RCC 7860 (cell line): Measurements from ENCODE around the gene ANKRD60.

Source experiments
- DNase-seq: peaks from one replicate; pipeline ENCODE4 v3.0.0-alpha.2; 2015; ENCODE audit warnings: low spot score
- FAIRE-seq: peaks from 2 replicates; lab custom pipeline; 2012; peaks lifted over from hg19 to GRCh38; lab: Jason Lieb, UNC

The ANKRD60 gene, protein sequence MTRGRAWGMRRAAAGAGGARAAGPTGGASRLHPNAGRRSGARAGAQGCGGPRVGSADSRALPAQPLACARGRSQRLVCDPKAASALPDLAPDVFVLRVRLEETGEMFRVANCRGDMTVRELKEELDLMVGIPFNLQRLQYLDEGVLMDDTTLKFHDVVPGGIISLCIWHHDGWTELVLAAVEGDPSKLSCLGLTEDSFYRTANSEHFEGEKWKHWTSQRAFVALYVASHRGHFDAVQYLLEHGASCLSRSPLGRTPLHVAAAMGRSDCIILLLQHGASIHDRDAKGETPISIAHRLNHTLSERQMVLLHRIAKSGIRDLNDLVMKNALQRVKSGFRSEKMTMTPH

DNA sequence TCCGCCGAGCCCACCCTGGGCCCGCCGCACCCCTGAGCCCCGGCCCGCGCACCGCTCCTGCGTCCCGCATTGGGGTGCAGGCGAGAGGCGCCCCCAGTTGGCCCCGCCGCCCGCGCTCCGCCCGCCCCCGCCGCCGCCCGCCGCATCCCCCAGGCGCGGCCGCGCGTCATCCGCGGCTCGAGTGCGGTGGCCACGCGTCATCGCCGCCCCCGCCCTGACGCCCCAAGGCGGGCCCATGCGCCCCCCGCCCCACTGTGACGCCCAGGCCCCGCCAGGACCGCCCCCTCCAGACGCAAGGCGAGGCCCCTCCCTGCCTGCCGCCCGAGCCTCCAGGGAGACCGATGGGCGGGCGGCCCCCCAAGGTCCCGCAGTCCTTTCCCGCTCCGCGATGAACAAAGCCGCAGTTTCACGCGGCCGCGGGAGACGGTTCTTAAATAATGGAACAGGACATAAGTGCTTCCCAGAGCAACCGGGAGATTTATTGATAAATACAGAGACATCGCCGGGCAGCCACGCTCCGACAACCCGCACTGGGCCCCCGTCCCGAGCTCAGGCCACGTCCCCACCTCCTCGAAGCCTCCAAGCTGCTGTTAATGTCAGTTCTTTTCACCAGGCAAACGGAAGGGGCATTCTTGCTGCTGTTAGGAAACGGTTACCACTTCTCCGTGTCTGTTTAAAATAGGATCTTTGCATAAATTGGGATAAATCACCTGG, at the start of gene ANKRD60:
ANKRD60 (minus strand) TSS at position 170 of the 714 bp plus-strand sequence; CDS start at position 170, 0 bp downstream.
- FAIRE-seq = no peak

DNA sequence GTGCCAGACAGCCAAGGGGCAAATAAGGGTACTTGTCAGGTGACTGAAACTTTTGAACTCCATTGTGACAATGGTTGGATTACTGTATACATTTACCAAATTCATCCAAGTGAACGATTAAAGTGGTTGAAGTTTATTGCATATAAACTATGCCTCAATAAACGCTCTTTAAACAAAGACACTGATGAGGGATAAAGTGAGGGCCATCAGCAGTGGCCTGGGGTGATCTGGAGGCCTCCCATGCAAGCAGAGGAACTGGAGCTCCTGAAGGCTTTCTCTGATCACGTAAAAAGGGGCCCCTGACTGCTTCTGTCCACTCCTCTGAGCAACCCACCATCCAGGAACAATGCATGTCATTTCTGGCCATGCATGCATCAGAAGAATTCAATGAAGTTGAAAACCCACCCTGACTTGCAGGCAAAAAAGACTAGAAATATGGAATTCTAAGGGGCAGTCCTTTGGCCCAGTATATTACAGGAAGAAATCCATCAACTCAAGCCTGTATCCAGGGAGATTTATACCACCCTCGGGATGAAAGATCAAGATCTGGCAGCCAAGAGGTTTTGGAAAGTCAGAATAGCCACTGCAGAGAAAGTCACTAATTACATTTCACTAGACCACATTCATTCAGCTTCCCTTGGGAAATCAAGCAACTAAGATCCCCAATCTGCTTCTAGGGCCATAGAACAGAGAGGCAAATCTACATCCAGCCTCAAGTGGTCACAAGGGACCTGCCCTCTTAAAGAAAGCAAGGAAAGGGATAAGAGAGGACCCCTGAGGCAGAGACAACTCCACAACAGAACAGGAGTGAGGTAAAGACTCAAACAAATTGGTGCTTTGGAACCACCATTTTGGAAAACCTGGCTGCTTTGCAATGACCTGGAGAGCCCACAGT, 49.4 kb upstream of the ANKRD60 start:
- DNase-seq (no peak), FAIRE-seq (no peak)

More for the DNA sequence above, at the start of gene ANKRD60:
- DNase-seq = no peak

DNA sequence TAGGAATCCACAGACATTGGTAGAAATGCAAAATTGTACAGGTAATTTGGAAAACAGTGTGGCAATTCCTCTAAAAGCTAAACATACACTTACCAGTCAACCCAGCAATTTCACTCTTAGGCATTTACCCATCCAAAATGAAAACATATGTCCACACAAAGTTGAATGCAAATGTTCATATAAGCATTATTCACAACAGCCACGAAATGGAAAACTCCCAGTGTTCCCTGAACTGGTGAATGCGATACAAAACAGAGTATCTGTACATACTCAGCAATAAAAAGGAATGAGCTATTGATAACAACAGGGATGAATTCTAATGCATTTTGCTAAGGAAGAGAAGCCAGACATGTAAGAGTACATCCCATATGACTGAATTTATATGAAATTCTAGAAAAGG, 48.7 kb upstream of the ANKRD60 start:
- FAIRE-seq (no peak), DNase-seq (no peak)

DNA sequence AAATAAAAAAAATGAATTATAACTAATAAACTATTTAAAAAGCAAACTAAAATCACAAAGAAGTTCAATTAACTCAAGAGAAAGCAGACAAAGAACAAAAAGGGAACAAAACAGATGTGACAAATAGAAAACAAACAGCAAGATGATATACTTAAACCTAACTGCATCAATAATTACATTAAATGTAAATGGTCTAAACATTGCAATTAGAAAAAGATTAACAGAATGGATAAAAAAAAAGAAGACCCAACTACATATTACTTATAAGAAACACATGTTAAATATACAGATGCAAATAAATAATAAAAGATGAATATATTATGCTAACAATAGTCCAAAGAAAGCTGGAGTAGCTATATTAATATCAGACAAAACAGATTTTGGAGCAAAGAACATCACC, 45.9 kb upstream of the ANKRD60 start:
- no peak for DNase-seq
- peak; percentile 18 for FAIRE-seq

DNA sequence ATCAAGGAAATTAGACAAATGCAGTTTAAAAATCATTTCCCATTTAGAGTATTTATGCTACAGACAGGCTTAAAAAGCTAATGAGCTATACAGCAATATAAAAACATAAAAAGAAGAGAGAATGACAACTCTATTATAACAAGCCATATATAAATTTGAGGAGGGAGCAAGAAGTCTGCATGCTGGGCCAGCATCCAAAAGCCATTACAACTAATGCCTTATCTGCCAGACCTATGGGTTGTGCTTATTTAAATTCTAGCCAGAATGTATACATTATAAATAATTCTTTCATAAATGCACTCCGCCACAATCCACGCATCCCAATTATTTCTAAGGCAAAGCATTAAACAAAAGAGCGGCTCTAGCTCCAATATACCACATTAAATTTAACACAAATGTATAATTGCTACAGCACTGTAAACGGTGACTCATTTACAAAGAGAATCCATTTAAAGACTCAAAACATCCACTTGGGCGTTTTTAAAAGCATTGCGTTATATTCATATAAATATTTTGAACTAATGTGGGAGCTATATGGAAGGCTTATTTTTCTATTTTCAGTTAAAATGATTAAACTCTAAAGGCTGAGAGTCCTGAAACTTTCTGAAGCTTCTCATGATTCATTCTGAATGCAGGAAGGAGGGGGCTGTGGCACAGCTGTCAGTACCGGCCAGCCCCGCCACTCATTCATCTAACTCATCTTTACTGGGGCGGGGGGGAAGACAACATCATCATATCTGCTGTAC, 43.3 kb upstream of the ANKRD60 start:
- FAIRE-seq (no peak), DNase-seq (no peak)

DNA sequence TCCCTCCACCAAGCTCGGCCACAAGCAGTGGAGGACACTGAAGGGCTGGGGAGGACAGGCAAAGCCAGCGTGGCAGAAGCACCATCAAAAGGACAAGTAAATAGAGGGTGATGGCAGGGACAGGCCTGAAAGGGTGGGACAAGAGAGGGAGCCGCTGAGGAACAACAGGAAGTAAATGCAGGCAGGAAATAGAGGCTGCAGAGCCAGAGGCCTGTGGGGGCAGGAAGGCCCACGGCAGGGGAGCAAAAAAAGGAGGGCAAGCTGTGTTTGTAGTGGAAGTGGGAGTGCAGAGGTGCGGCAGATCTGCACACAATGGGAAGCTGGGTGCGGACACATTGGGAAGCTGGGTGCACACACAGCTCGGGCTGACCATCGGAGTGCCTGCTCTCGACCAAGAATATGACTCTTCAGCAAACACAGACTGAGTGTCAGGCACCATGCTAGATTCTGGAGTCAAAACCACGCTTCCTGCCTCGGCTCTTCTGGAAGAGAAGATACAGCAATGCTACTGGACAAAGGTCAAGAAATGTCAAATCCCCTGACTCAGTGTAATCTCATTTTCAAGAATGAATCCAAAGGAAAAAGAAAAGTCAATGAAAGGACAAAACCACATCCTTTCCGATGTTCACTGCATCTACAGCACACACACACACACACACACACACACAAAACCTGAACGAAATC, 40.6 kb upstream of the ANKRD60 start:
- peak; percentile 84 for DNase-seq
- peak; percentile 85 for FAIRE-seq

DNA sequence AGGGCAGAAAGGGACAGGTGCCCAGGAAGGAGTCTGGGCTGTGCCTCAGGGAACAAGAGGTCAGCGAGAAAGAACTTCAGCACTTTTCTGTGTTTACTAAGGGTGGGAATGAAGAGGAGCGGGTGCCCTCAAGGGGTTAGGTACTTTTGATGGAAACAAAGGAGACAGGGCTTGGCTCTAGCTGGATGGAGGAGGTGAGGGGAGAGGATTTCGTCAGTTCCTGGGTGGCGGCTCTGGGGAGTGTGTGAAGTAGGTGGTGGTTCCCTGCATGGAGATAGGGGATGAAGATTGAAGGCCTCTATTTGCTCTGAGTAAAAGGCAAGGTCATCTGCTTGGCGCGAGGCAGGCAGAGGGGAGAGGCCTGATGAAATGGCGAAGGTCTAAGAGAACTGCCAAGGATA, 40.0 kb upstream of the ANKRD60 start:
- FAIRE-seq = no peak
- DNase-seq = no peak

DNA sequence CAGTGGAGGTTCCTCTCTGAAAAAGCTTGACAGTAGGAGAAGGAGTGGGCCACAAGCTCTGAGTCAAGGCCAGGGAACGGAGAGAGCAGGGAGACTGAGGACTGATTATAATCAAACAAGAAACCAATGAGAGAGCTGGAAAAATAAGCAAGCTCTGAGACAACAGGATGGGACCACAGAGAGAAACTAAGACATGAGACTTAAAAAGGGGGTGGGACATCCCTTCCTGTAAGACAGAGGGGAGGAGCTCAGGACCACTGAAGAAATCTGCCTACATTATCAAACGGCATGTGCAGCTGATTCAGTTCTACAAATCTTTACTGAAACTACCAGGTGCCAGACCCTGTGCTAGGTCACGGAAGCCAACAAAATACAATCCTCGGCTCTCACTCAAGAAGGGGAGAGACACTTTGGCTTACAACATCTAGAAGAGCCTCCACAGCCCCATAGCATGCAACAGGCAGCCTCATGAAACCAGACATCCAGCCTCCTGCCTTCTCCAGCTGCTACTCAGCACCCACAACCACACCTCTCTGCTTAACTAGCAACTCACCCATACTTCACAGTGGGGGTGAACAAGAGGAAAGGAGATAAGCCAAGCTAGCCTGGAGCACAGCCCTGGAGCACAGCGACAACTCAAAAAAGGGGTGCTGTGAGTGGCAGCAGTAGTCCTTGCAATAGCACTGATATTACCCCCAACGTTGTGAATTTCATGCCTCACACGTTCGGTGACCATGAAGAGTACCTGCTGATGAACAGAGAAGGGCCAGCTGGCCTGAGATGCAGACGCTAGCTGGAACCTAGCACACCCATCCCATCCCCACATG, 39.1 kb upstream of the ANKRD60 start:
- DNase-seq = no peak
- no peak for FAIRE-seq

DNA sequence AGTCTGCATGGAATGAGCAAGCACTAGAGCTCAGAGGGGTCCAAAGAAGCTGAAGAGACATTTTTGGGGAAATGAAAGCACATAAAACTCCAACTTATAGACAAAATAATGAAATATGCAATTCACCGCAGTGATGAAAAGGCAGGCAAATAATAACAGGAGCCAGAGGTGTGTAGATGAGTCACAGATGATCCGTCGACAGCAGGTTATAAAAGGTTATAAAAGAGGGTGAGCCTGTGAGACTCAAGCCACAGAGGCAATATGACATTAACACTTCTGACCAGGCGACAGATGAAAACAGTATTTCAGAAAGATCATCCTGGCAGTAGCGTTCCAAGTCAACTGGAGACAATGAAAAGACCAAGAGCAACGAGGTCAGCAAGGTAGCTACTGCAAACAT, 35.8 kb upstream of the ANKRD60 start:
- DNase-seq (no peak), FAIRE-seq (no peak)

DNA sequence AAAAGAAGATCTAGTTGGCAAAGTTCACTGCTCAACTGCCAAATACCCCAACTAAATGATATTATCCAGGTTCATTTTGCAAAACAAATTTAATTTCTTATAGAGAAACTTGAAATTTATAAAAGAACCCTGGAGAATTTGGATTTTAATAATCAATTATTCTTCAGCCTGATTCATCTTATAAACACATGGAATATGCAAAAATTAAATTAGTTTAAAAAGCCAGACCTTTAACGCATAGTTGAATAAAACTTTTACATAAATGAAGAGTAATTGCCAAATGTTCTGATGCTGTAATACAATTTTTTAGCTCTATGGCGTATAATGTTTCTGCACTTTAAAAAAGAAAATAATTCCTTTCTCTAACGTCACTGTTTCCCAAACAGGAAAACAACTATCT, 33.2 kb upstream of the ANKRD60 start:
- DNase-seq (no peak), FAIRE-seq (no peak)

DNA sequence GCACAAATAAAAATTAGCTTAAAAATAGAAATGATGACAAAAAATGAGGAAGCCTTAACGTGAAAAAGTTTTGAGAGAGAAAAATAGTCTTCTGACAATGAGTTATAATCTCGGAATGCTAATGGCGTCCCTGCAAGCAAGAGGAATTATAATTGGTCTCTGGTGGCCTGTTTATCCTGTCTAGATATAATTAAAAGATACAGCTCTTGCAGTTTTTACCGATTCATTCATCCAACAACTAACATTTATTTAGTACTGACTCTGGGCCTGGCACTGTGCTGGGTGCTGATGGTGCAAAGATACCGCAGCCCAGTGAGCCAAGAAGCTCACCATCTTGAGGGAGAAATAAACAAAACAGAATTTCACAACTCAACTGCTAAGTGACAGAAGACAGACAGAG, 31.6 kb upstream of the ANKRD60 start:
- DNase-seq (no peak), FAIRE-seq (no peak)

DNA sequence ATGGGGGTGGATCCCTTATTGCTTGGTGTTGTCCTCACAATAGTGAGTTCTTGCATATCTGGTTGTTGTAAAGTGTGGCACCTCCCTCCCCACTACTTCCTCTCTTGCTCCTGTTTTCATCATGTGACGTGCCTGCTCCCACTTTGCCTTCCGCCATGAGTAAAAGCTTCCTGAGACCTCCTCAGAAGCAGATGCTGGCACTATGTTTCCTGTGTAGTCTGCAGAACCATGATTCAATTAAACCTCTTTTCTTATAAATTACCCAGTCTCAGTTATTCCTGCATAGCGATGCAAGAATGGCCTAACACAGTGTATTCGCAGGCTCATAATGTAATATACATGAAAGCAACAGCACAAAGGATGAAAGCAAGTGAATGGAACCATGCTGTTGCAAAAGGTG, 28.4 kb upstream of the ANKRD60 start:
- no peak for DNase-seq
- FAIRE-seq = no peak

DNA sequence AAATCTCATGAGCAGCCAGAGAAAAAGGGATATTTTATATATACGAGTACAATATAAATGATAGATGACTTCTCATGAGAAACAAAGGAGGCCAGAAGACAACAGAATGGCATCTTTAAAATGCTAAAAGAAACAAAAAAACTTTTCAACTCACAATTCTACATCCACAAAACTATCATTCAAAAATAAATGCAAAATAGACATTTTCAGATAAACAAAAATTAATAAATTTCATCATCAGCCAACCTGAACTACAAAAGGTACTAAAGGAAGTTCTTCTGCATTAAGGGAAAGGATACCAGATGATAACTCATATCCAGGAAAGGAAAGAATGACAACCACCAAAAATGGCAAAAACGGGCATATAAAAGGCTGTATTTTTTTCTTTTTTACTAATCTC, 27.9 kb upstream of the ANKRD60 start:
- DNase-seq = no peak
- no peak for FAIRE-seq

DNA sequence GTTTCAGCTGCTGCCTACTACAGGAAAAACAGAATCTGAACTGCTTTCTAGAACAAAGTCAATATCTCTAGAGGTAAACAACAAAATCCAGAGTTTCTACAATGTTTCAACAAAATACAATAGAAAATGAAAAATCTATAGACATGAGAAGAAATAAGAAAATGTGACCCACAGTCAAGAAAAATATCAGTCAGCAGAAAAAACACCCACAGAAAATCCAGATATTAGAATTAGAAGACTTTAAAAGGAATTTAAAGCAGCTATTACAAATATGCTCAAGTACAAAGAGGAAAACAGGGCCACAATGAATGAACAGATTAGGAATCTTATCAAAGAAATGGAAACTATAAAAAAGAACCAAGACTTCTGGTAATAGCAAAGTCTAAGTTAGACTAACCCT, 26.4 kb upstream of the ANKRD60 start:
- FAIRE-seq (no peak), DNase-seq (no peak)

DNA sequence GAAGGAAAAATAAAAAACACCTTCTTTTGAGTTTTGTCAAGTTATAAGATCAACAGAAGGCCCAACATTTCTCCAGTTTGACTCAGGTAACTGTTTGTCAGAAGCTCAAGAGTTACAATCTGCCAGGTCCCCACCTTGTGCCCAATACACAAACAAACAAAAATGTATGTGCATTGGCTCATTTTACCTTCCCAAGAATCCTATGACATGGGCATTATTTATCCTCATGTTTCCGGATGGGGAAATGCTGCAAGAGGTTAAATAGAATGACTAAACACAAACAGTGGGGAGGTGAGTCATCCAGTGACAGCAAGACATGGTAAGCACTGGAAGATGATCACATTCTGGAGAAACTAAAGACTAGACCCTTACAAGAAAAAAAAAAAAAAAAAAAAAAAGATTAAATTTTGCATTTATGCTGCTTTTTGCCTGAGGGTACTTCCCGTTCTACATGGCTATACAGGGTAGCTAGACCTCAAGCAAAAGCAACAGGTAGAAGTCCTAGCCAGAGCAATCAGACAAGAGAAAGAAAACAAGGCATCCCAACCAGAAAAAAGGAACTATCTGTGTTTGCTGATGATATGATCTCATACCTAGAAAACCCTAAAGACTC, 23.6 kb upstream of the ANKRD60 start:
- DNase-seq (peak; percentile 80), FAIRE-seq (peak; percentile 93)

DNA sequence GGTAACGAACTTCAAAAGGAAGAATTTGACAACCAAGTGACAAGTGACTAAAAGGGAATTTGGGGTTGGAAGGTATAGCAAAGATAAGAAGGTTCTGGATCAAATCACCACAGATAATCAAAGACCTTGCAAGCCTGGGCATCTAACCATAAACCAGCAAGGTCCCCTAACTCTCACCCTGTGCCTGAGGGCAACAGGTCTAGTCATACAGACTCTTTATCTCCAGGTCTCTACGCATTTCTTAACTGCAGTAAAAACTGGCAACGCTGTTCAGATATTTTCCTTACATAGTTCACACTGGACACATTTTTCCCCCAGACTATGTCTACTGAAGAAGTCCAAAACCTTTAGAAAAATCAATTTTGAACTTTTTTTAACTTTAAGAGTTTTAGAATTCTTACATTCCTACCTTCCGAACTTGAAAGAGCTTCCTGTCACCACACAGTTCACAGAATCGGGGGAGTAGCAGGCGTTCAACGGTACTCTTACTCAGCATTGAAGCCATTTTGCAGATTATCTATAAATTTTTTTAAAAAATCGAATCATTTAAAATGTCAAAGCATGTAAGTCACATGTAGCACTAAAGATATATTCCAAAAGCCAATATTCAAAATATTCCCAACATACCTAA, 23.0 kb upstream of the ANKRD60 start:
- DNase-seq (no peak), FAIRE-seq (no peak)

DNA sequence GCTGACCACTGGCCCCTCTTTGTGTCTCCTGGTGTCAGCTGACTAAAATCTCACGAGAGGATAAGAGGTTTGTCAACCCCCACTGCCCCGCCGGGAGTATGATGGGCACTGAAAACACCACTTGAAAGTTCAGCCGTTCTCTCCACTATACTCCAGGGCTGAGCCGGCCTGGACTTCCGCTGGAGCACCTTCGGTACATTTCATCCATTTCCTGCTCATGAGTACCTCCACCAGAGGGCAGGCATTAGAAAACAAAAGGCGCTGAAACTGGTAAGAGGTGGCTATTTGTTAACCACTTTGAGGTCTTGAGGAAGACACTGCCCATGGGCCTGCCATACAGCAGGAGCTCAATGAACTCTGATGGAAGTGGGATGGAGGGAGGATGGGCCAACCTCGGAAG, 17.9 kb upstream of the ANKRD60 start:
- DNase-seq = peak; percentile 14
- no peak for FAIRE-seq

DNA sequence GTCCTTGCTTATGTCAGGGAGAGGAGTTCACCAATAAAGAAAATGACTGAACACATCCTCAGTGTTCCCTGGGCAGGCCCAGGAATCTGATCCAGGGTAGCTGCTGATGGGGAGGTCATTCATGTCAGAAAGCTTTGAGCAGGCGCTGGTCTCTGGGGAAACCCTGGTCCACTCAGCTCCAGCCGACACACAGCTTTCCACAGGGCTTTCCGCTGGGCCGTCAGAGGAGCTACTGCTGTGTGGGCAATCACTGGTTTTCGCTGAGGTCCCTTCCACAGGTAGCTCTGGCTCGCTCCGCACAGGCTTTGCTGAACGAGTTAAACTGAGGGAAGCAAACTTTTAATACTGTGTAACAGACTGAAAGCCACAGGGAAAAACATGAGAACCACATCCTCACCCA, 17.5 kb upstream of the ANKRD60 start:
- DNase-seq = no peak
- no peak for FAIRE-seq
